K562 (cell line): ENCODE data around the gene GADD45GIP1. TPM values are rescaled to one million over a fixed set of nuclear protein-coding genes. Genes with fewer than 3 reads are reported as not detected.

Experiments
- ATAC-seq: fragments of 200-7000 bp; cut with Tn5 transposase; 3 replicates; pipeline ENCODE4 v1.9.1; 2020; ENCODE audit warnings: moderate library complexity
- BruUV-seq: library from RNA; stranded (reverse); fragments of 400-500 nt; replicated peaks from 2 replicates; lab custom pipeline; 2021; lab: Mats Ljungman, UMichigan
- CTCF ChIA-PET: fragments of 300-600 bp; formaldehyde crosslinking; extraction: SDS; loops from one replicate; lab custom pipeline; 2021; ENCODE audit warnings: low intra/inter-chr PET ratio; lab: Yijun Ruan, JAX
- POLR2A ChIA-PET: fragments of 300-600, 350-650 bp; sonication (Branson Sonifier 250); formaldehyde crosslinking; extraction: SDS; loops from one replicate; lab custom pipeline; 2021; ENCODE audit warnings: antibody characterized with exemption, inconsistent platforms; lab: Yijun Ruan, JAX
- DNase-seq, 4 experiments: peaks; one replicate each; pipeline versions ENCODE4 v3.0.0 to v3.0.0-alpha.2; 2011 to 2018; ENCODE audit warnings: low spot score in 3 of 4, mixed read lengths in 3 of 4; ENCODE audit errors: extremely low read depth in 1 of 4
- FAIRE-seq: peaks from 2 replicates; lab custom pipeline; 2011; peaks lifted over from hg19 to GRCh38; lab: Jason Lieb, UNC
- H2AFZ ChIP-seq: 2 replicates; pipeline ENCODE4 v1.6.0; 2011; ENCODE audit warnings: low read depth, low read length, control low read depth, inconsistent platforms
- H3K27ac ChIP-seq: fragments of 200-600 bp; 3 replicates; pipeline ENCODE4 v1.8.0; 2011; ENCODE audit warnings: low read depth, mild to moderate bottlenecking, control low read depth, inconsistent platforms, low read length, moderate library complexity, mixed read lengths; ENCODE audit errors: extremely low read depth
- H3K27me3 ChIP-seq, 2 experiments: fragments of 300-600 bp in 1 of 2; 2 replicates in 1 of 2; 3 replicates in 1 of 2; pipeline versions ENCODE4 v1.6.0 to v1.8.0; 2011; ENCODE audit warnings: inconsistent platforms in 2 of 2, low read length in 2 of 2, mild to moderate bottlenecking in 1 of 2, mixed read lengths in 1 of 2, moderate library complexity in 1 of 2; ENCODE audit not compliant: control insufficient read depth in 2 of 2, insufficient read depth in 2 of 2
- H3K36me3 ChIP-seq: fragments of 300-600 bp; 3 replicates; pipeline ENCODE4 v1.8.0; 2011; ENCODE audit warnings: mild to moderate bottlenecking, low read length, inconsistent platforms; ENCODE audit not compliant: control insufficient read depth, insufficient read depth
- H3K4me1 ChIP-seq, 2 experiments: fragments of 200-600 bp in 1 of 2; replicated peaks in 1 of 2; 2 replicates in 1 of 2; 3 replicates in 1 of 2; pipeline versions ENCODE4 v1.5.1 to v1.8.0; 2011; ENCODE audit warnings: inconsistent platforms in 2 of 2, low read length in 2 of 2, mild to moderate bottlenecking in 1 of 2, mixed read lengths in 1 of 2, moderate library complexity in 1 of 2; ENCODE audit not compliant: control insufficient read depth in 2 of 2, insufficient read depth in 2 of 2
- H3K4me2 ChIP-seq: 2 replicates; pipeline ENCODE4 v1.6.1; 2011; ENCODE audit warnings: low read length, control low read depth, inconsistent platforms, mixed read lengths; ENCODE audit not compliant: insufficient read depth
- H3K4me3 ChIP-seq: fragments of 200-600 bp; sonication (generic), shearing (Covaris generic); 2 replicates; pipeline ENCODE4 v1.5.1; 2016; ENCODE audit warnings: control low read depth, inconsistent platforms
- H3K79me2 ChIP-seq: fragments of 200-600 bp; 3 replicates; pipeline ENCODE4 v1.8.0; 2011; ENCODE audit warnings: low read length, inconsistent platforms; ENCODE audit not compliant: control insufficient read depth, insufficient read depth
- H3K9ac ChIP-seq, 2 experiments: 2 replicates each; pipeline versions ENCODE4 v1.6.0 to v1.6.1; 2011; ENCODE audit warnings: low read depth in 2 of 2, low read length in 2 of 2, control low read depth in 1 of 2, inconsistent platforms in 1 of 2, mild to moderate bottlenecking in 1 of 2, mixed read lengths in 1 of 2; ENCODE audit not compliant: insufficient read depth in 1 of 2
- H3K9me1 ChIP-seq: one replicate; pipeline ENCODE4 v1.6.0; 2011; ENCODE audit warnings: inconsistent platforms, mild to moderate bottlenecking, low read length, moderate library complexity; ENCODE audit not compliant: control insufficient read depth, insufficient read depth
- H3K9me3 ChIP-seq: replicated peaks from 2 replicates; pipeline ENCODE4 v1.5.1; 2011; ENCODE audit warnings: low read depth, low read length, inconsistent platforms; ENCODE audit not compliant: control insufficient read depth, insufficient read depth
- H4K20me1 ChIP-seq: replicated peaks from 2 replicates; pipeline ENCODE4 v1.6.1; 2011; ENCODE audit warnings: low read length, inconsistent platforms, mixed read lengths; ENCODE audit not compliant: control insufficient read depth, insufficient read depth
- CBX2 ChIP-seq: fragments of 200-600 bp; sonication (generic); IDR thresholded peaks from one replicate; pipeline ENCODE4 v1.6.1; 2012; ENCODE audit warnings: mild to moderate bottlenecking, low read length, inconsistent platforms; ENCODE audit not compliant: insufficient read depth, poor library complexity, severe bottlenecking
- DPF2 ChIP-seq: fragments of 450-650 bp; IDR thresholded peaks from 2 replicates; pipeline ENCODE4 v1.6.1; 2016
- FOXP1 ChIP-seq: sonication (generic); formaldehyde crosslinking; IDR thresholded peaks from 2 replicates; pipeline ENCODE4 v1.8.0; 2022; ENCODE audit warnings: mild to moderate bottlenecking, missing genetic modification reagents
- HMG20B ChIP-seq: fragments of 250-450 bp; sonication (Bioruptor Pico); IDR thresholded peaks from 2 replicates; pipeline ENCODE4 v1.5.0; 2021; ENCODE audit warnings: mild to moderate bottlenecking
- ILK ChIP-seq: fragments of 450-650 bp; IDR thresholded peaks from 2 replicates; pipeline ENCODE4 v1.6.1; 2016; ENCODE audit warnings: missing genetic modification characterization, low read depth, mild to moderate bottlenecking, missing compliant biosample characterization, moderate library complexity, borderline replicate concordance
- MCM2 ChIP-seq: fragments of 450-650 bp; IDR thresholded peaks from 2 replicates; pipeline ENCODE4 v1.6.1; 2017; ENCODE audit warnings: low read depth, mild to moderate bottlenecking
- NFIC ChIP-seq: fragments of 450-650 bp; IDR thresholded peaks from 2 replicates; pipeline ENCODE4 v1.6.1; 2017; ENCODE audit warnings: mild to moderate bottlenecking, inconsistent platforms
- RBFOX2 ChIP-seq: fragments of 200-400 bp; formaldehyde crosslinking; IDR thresholded peaks from 2 replicates; pipeline ENCODE4 v1.6.1; 2017; ENCODE audit warnings: low read depth, mild to moderate bottlenecking, low read length, moderate library complexity
- RFX5 ChIP-seq: IDR thresholded peaks from 2 replicates; pipeline ENCODE4 v1.6.1; 2011; ENCODE audit warnings: low read depth, mild to moderate bottlenecking, improper control_type of control experiment, low read length
- SMARCB1 ChIP-seq: IDR thresholded peaks from 2 replicates; pipeline ENCODE4 v1.6.1; 2011; ENCODE audit warnings: improper control_type of control experiment, low read depth; ENCODE audit not compliant: insufficient read length
- TGIF2 ChIP-seq: sonication (generic); formaldehyde crosslinking; IDR thresholded peaks from 2 replicates; pipeline ENCODE4 v1.8.1; 2022; ENCODE audit warnings: mild to moderate bottlenecking, missing genetic modification reagents, moderate library complexity
- ZBTB1 ChIP-seq: sonication (generic); formaldehyde crosslinking; IDR thresholded peaks from 2 replicates; pipeline ENCODE4 v1.8.1; 2023; ENCODE audit warnings: missing genetic modification reagents, low read depth, mild to moderate bottlenecking, borderline replicate concordance
- ZFP1 ChIP-seq: fragments of 450-650 bp; formaldehyde crosslinking; IDR thresholded peaks from 2 replicates; pipeline ENCODE4 v1.4.0; 2020; ENCODE audit warnings: mild to moderate bottlenecking, mixed read lengths
- ZNF830 ChIP-seq: fragments of 250-450 bp; sonication (Bioruptor Pico); IDR thresholded peaks from 2 replicates; pipeline ENCODE4 v1.5.0; 2021; ENCODE audit warnings: mild to moderate bottlenecking
- WGBS: fragments of 100-300 bp; shearing (Covaris generic); methylation state at CpG from one replicate; pipeline ENCODE4 v1.1.6; 2016; ENCODE audit warnings: low coverage, mixed read lengths; ENCODE audit not compliant: insufficient coverage; ENCODE audit errors: missing lambda C conversion rate; 5-methylcytosine and 5-hydroxymethylcytosine counted together
- in situ Hi-C: fragments of 300-500 bp; cut with MboI; formaldehyde crosslinking; loops from 4 replicates; pipeline ENCODE4 v1.15.0; 2018; ENCODE audit warnings: inconsistent platforms, mixed read lengths
- intact Hi-C: fragments of 100-400 bp; cut with micrococcal nuclease; formaldehyde crosslinking; loops from 2 replicates; pipeline ENCODE4 v1.14.2; 2022
- polyA plus RNA-seq, 8 experiments: library from polyadenylated mRNA; depleted of rRNA in 4 of 8; stranded (reverse) in 5 of 8; unstranded in 3 of 8; fragments of >200 nt; fragmentation: Nextera tagmentation in 2 of 8; fragmentation: Illumina TruSeq in 1 of 8; extraction: Ambion mirVana in 2 of 8; extraction: Trizol in 1 of 8; gene quantifications; 2 replicates each; pipeline versions ENCODE4 v1.2.1 to v1.2.3, GENCODE V29; 2011 to 2014; ENCODE audit warnings: inconsistent platforms in 1 of 8, missing spikeins in 1 of 8
- total RNA-seq, 7 experiments: library from RNA; depleted of rRNA in 6 of 7; stranded (reverse); fragments of >200 nt in 6 of 7; fragmentation: Illumina TruSeq in 2 of 7; extraction: Trizol in 2 of 7; gene quantifications; 2 replicates each; pipeline versions ENCODE4 v1.2.1 to v1.2.3, GENCODE V29; 2011 to 2021; ENCODE audit warnings: low replicate concordance in 1 of 7
- TF ChIP-seq, protein P1 (sequence below): fragments of 450-650 bp; IDR thresholded peaks from 2 replicates; pipeline ENCODE4 v1.6.1; 2016
- TF ChIP-seq, protein P2 (sequence below), 2 experiments: IDR thresholded peaks in 1 of 2; conservative IDR thresholded peaks in 1 of 2; 2 replicates each; pipeline ENCODE4 v1.6.1; 2016; ENCODE audit warnings: low read depth in 2 of 2, mild to moderate bottlenecking in 1 of 2, missing compliant biosample characterization in 1 of 2, missing genetic modification characterization in 1 of 2, moderate library complexity in 1 of 2
- TF ChIP-seq, protein P3 (sequence below): fragments of 450-650 bp; formaldehyde crosslinking; IDR thresholded peaks from 2 replicates; pipeline ENCODE4 v1.4.0; 2022; ENCODE audit warnings: missing genetic modification characterization

Gene GADD45GIP1
- total and polyA plus RNA-seq, 9 of the 15 experiments (the other 6 are each of a cell fraction or from before 2014, with no cell fraction given): 5.1 to 161 (median 29.2) TPM

DNA sequence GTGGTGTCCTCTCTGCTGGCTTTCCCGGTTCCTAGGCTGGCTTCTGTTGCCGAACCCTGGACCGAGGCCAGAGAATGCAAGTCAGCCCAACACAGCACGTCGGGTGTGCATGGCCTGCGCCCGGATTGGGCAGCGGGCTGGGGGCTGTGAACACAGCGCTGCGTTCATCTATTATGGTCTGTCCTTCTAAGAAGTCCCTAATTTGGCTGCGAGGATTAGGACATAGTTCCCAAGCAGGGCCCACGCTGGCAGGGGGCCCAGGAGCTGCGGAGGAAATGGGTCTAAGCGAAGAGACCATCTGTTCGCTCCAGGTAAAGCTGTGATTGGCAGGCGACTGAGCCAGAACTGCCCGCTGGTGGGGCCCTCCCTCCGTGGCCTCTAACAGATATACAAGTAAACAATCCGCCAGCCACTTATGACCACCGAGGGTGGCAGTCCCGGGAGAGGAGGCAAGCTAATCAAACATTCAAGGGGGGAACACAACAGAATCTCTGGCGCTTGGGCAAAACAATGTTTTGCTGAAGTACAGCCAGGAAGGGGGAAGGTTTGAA, 43.9 kb downstream of the GADD45GIP1 start:
- H3K27me3 ChIP-seq: no peaks in the 10 kb centered on the region
- POLR2A ChIA-PET: interaction anchor here (0.7 to 2.3 kb wide), 13 partner anchors 9 to 37 kb away, joined by 3 to 8 read pairs (median 3); partner anchors contain the start of genes GCDH and KLF1
- no peak for TF ChIP-seq RBFOX2
- TF ChIP-seq MCM2: no peak
- TF ChIP-seq, protein P1, sequence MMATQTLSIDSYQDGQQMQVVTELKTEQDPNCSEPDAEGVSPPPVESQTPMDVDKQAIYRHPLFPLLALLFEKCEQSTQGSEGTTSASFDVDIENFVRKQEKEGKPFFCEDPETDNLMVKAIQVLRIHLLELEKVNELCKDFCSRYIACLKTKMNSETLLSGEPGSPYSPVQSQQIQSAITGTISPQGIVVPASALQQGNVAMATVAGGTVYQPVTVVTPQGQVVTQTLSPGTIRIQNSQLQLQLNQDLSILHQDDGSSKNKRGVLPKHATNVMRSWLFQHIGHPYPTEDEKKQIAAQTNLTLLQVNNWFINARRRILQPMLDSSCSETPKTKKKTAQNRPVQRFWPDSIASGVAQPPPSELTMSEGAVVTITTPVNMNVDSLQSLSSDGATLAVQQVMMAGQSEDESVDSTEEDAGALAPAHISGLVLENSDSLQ: peak; percentile 85
- TF ChIP-seq TGIF2 (CRISPR knock-in tag): no peak
- TF ChIP-seq DPF2: no peak
- no peak for TF ChIP-seq ZFP1 (CRISPR knock-in tag)
- TF ChIP-seq, protein P2, sequence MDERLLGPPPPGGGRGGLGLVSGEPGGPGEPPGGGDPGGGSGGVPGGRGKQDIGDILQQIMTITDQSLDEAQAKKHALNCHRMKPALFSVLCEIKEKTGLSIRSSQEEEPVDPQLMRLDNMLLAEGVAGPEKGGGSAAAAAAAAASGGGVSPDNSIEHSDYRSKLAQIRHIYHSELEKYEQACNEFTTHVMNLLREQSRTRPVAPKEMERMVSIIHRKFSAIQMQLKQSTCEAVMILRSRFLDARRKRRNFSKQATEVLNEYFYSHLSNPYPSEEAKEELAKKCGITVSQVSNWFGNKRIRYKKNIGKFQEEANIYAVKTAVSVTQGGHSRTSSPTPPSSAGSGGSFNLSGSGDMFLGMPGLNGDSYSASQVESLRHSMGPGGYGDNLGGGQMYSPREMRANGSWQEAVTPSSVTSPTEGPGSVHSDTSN (CRISPR knock-in tag; IDR thresholded peaks at IDR 0.05; ENCODE audit: low read depth): no peak
- TF ChIP-seq, protein P2 (tag; conservative IDR thresholded peaks at IDR 0.05; ENCODE audit: low read depth): peak; percentile 48
- no peak for TF ChIP-seq HMG20B (CRISPR knock-in tag)
- TF ChIP-seq FOXP1 (CRISPR knock-in tag): no peak
- peak; percentile 57 for TF ChIP-seq NFIC
- TF ChIP-seq SMARCB1: no peak
- no peak for TF ChIP-seq ZNF830
- TF ChIP-seq, protein P3, sequence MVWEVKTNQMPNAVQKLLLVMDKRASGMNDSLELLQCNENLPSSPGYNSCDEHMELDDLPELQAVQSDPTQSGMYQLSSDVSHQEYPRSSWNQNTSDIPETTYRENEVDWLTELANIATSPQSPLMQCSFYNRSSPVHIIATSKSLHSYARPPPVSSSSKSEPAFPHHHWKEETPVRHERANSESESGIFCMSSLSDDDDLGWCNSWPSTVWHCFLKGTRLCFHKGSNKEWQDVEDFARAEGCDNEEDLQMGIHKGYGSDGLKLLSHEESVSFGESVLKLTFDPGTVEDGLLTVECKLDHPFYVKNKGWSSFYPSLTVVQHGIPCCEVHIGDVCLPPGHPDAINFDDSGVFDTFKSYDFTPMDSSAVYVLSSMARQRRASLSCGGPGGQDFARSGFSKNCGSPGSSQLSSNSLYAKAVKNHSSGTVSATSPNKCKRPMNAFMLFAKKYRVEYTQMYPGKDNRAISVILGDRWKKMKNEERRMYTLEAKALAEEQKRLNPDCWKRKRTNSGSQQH (CRISPR knock-in tag): no peak
- TF ChIP-seq CBX2: no peak
- TF ChIP-seq ILK: no peak
- no peak for TF ChIP-seq RFX5
- TF ChIP-seq ZBTB1: no peak

More for the DNA sequence above, 43.9 kb downstream of the GADD45GIP1 start:
- H3K9me3 ChIP-seq: no peaks in the 10 kb centered on the region
- no peaks in the 10 kb centered on the region for H3K36me3 ChIP-seq
- intact Hi-C loops: no loop called here
- peak in 3 of 4 experiments; percentile 18 to 24 (median 21) for DNase-seq
- FAIRE-seq: peak; percentile 19
- H4K20me1 ChIP-seq: no peaks in the 10 kb centered on the region
- in situ Hi-C loops: no loop called here
- H3K79me2 ChIP-seq: no peaks in the 10 kb centered on the region
- H3K9me1 ChIP-seq: no peaks in the 10 kb centered on the region
- peaks cover 15 to 25% of the 10 kb centered on the region in 2 experiments for H3K4me1 ChIP-seq
- no peak overlapping the region for H3K4me3 ChIP-seq
- WGBS: 27% methylated on average over 22 of the region's 22 CpGs
- H2AFZ ChIP-seq: peak overlapping the region; percentile 77
- H3K4me2 ChIP-seq: peak overlapping the region; percentile 34
- no peak overlapping the region; the same call in 2 of the 3 replicates for H3K27ac ChIP-seq
- CTCF ChIA-PET: no interaction called here
- H3K9ac ChIP-seq: peak overlapping the region; percentile 20 to 86; a peak in 3 of 4 replicates
- no TSS peak for BruUV-seq
- peak; percentile 29 for ATAC-seq
